Activated T-cell treated with anti-CD3 and anti-CD28 coated beads for 1 hour (primary cell): Measurements from ENCODE around the gene NME7.
A peak's percentile ranks its signal among the peaks of the same experiment; 100 is the strongest.
"Not testable (repeated sequence)": the region's sequence is repeated elsewhere in the genome, so short reads cannot be mapped to it uniquely, and the experiment has no call there.

Experiments used
- DNase-seq: peaks from one replicate; pipeline ENCODE4 v3.0.0-alpha.2; 2020; ENCODE audit warnings: low read depth

The NME7 gene

DNA sequence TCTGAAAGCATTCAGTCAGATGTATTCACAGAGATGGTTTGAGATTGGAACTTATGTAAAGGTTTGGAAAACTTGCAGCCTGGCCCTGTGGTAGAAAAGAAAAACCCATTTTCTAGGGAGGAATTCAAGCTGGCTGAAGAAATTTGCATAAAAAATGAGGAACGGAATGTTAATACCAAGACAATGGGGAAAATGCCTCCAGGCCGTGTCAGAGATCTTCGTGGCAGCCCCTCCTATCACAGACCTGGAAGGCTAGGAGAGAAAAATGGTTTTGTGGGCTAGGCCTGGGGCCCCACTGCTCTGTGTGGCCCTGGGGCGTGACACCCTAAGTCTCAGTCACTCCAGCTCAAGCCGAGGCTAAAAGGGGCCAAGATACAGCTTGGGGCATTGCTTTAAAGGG, 26.7 kb downstream of the NME7 start:
- no peak for DNase-seq

DNA sequence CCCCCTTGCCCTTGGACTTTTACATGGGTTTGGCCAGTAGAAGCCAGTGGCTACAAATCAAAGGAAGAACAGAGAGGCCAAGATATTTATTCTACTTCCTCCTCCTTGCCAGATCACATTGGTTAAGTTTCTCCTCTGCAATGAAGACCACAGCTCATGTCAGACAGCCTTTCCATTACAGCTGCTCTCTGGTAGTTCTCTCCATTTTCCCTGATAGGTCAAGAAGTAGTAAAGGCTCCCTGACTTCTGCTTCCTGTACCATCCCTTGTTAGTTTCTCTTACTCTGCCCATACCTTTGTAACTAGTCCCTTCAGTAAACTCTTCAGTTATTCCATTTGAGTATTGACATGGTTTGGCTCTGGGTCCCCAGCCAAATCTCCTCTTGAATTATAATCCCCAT, 27.8 kb downstream of the NME7 start:
- DNase-seq, result no peak

DNA sequence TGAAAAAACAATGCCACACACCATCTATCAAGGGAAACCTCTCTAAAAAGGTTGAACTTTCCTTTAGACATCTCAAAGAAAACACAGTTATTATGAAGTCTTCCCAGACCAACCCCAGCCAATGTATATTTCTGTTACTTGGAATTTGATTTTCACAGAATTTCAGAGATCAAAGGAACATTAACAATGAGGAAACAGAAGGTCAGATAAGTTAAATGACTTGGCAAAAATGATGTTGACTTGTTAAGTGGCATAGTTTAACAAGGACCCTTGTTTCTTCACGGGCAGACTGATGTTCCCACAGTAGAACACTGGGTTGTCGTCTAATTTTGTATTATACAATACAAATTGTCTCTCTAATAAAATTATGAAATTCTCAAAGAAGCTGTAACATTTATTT, 29.0 kb downstream of the NME7 start:
- no peak for DNase-seq

DNA sequence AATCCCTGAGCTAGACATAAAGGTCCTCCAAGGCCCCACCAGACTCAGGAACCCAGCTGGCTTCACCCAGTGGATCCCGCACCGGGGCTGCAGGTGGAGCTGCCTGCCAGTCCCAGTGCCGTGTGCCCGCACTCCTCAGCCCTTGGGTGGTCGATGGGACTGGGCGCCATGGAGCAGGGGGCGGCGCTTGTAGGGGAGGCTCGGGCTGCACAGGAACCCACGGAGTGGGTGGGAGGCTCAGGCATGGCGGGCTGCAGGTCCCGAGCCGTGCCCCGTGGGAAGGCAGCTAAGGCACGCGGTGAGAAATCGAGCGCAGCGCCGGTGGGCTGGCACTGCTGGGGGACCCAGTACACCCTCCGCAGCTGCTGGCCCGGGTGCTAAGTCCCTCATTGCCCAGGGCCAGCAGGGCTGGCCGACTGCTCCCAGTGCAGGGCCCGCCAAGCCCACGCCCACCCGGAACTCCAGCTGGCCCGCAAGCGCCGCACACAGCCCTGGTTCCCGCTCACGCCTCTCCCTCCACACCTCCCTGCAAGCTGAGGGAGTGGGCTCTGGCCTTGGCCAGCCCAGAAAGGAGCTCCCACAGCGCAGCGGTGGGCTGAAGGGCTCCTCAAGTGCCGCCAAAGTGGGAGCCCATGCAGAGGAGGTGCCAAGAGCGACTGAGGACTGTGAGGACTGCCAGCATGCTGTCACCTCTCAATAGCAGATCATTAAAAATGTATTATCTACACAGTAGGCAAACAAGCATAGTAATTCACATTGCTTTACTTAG, 30.5 kb downstream of the NME7 start:
- not testable (repeated sequence) for DNase-seq

DNA sequence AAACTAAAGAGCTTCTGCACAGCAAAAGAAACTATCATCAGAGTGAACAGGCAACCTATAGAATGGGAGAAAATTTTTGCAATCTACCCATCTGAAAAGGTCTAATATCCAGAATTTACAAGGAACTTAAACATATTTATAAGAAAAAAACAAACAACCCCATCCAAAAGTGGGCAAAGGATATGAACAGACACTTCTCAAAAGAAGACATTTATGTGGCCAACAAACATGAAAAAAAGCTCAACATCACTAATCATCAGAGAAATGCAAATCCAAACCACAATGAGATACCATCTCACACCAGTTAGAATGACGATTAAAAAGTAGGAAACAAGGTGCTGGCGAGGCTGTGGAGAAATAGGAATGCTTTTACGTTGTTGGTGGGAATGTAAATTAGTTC, 32.9 kb downstream of the NME7 start:
- not testable (repeated sequence) for DNase-seq

DNA sequence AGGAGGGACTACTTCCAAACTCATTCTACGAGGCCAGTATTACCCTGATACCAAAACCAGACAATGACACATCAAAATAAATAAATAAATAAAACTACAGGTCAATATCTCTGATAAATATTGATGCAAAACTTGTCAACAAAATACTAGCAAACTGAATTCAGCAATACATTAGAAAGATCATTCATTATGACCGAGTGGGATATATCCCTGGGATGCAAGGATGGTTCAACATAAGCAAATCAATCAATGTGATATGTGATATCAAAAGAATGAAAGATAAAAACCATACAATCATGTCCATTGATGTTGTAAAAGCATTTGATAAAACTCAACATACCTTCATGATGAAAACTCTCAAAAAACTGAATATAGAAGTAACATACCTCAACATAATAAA, 36.7 kb downstream of the NME7 start:
- no peak for DNase-seq

DNA sequence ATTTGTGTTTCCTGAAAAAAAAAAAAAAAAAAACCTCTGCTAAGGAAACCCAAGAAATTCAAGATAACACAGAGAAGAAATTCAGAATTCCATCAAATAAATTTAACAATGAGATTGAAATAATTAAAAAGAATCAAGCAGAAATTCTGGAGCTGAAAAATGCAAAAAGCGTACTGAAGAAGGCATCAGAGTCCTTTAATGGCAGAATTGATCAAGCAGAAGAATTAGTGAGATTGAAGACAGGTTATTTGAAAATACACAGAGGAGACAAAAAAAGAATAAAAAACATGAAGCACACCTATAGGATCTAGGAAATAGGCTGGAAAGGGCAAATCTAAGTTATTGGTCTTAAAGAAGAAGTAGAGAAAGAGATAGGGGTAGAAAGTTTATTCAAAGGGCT, 38.2 kb downstream of the NME7 start:
- no peak for DNase-seq

DNA sequence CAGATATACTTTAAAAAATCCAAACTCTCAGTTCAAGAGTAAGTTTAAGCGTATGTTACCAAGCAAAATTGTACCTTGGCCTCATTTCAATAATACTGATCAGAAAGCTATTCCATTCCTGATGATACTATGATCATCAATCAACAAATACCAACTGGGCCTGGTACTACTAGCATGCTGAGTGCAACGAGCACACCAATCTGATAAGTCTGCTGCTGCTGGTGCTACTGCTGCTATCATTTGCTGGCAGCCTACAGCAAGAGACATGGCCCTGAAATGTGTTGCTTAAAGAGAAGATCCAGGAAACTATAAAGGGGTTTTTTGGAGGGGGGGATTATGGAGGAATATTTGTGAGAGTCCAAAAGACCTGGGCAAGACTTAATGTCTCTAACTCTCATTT, 39.7 kb downstream of the NME7 start:
- no peak for DNase-seq

DNA sequence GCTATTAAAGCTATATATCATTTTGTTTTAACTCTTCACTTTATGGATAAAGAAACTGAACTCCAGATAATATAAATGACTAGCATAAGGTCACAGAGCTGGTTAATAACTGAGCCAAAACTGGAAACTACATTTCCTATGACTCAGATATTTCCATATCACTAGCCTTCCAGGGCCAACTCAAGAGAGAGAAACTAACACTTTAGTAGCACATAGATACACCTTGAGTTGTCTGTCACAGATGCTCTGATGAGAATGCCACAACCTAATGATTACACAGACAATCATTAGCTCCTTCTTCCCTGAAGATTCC, 40.7 kb downstream of the NME7 start:
- DNase-seq, result no peak

DNA sequence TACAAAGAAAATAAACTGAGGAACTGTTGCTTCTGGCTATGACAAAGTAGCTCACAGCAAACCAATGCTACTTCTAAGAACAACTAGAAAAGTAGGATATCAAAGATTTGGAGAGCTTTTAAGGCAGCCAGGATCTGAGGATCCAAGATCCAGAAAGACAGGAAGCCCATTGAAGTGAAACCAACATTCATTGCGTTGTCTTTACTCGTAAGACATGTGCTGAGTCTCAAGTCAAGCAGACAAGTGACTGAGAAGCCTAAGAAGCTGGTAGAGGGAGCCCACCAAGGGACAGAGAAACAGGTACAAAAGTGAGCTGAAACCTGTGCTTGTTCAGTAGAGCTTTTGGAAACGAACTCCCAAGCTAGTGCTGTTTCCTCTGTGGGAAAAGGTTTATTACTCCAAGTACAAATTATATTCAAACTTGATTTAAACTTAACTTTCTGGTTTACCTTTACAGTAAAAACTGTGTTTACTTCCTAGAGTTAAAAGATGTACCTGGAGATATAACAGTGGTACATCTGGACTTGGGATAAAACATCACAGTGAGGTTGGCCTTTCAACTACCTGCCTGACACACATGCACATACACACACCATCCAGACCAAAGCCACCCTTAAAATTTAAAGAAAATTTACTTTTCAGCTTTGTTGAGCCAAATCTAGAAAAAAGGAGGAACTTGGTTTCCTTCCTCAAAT, 41.2 kb downstream of the NME7 start:
- DNase-seq, result no peak

DNA sequence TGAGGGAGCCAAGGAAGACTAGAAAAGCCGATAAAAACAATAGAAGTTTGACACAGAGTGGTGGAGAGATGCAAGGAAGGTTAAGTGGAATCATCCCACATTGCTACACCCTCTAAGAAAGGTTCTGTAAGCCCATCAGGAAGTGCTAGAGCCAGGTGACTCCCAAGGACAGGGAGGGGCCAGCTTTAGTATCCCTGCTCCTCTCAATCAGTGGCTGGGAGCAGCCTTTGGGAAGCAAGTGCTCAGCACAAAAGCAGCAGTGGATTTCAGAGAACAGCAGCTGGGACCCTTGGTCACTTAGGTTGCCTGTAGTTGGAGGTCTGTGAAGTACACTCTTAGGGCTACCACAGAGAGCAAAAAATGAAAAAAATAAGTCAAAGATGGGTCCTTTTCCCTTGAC, 42.5 kb downstream of the NME7 start:
- DNase-seq, result no peak

DNA sequence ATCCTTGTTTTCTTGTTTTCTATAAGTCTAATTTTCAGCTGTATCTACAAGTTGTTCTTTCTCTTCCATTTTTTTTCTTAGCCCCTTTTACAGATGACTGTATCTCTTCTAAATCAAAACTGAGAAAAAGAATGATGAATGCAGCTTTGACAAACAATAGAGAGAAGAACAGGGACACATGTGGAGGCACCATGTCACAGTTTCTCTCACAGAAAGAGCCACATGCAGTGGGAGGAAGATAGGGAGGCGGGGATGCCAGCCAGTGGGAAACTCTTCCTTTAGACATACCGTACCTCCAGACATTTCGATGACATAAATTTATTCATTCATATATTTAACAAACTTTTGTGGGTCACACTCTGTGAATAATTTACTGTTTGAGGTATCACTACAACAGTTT, 45.5 kb downstream of the NME7 start:
- DNase-seq, result no peak

DNA sequence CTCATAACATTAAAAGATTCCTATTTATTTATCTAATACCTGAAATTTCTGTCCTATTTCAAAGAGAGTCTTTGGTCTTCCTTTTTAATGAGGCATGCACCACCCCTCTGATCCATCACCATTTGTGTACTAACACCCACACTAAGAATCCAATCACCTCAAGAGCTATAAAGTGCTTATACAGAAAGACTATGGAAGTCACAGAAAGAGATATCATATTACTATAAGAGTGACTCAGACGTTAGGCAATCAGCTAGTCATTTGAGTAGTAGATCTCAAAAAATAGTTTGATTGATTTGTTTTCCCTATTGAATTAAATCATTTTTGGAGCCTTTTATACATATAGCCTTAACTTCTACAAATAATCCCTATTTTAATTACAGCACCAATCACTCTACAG, 46.1 kb downstream of the NME7 start:
- DNase-seq, result no peak

DNA sequence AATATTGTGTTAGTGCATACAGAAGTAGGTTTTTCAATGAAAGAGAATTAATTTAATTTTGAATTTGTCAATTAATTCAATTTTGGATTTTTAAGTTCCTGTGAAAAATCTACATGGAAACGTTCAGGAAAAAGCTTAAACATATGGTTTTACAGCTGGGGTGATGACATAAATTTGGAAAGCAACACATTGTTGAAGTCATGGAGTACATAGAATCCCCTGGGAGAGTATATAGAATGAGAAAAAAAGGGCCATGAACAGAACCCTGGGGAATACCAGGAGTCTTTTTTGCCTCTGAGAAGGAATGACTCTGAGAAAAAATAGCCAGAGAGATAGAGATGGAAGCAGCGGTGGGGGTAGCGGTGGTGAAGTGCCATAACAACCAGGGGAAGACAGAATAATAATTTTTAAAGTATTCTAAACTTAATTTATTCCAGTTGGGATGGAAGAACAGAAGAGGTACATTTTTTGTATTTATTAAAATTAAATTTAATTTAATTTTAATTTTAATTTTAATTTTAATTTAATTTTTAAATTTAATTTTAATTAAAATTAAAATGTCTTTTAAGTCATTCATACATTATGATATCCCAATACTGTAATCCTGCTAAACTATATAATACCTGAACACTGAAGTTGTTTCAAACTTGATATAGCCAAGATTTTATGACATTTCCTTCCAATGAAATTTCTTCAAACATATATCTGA, 48.9 kb downstream of the NME7 start:
- no peak for DNase-seq

DNA sequence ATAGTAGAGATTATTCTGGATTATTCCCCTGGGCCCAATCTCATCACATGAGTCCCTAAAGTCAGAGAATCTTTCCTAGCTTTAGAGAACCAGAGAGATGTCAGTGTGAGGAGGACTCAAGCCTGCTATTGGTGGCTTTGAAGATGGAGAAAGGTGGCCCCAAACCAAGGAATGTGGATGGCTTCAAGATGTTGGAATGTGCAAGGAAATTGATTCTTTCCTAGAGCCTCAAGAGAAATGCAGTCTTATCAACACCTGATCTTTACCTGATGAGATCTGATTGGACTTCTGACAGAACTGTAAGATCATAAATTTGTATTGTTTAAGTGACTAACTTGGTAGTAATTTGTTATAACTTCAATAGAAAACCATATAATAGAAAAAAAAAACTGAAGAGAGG, 51.0 kb downstream of the NME7 start:
- DNase-seq, result no peak

DNA sequence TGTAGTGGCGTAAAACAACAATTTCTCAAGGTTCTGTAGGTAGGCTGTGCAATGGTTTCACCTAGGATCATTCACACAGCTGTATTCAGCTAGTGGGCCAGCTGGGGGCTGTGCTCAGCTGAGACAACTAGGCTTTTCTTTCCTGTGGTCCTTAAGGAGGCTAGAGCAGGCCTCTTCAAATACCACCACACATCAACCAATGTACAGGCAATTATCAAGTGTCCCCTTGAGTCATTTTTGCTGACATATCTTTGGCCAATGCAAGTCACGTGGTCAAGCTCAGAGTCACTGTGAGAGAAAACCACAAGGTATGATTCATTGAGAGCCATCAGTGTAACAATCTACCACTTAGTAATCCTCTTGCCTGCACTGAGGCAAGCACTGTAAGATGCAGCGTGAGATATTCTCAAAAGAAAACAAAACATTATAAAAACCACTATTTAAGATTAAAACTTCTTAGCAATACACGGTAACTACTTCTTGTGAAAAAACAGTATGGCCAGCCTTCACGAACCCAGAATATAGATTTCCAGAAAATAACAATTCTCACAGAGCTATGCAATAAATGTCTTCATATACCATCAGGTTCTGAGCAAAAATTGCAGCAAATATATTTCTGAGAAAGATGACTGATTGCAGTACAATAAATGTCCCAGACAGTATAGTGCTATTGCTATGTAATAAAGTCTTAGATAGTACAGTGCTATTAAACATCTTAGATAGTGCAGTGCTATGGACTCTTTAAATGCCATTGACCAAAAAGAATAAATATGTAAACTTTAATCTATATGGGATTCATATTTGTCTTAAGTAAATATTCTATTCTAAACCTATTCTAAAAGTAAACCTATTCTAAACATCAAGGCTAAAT, 55.3 kb downstream of the NME7 start:
- DNase-seq, result peak; percentile 12

DNA sequence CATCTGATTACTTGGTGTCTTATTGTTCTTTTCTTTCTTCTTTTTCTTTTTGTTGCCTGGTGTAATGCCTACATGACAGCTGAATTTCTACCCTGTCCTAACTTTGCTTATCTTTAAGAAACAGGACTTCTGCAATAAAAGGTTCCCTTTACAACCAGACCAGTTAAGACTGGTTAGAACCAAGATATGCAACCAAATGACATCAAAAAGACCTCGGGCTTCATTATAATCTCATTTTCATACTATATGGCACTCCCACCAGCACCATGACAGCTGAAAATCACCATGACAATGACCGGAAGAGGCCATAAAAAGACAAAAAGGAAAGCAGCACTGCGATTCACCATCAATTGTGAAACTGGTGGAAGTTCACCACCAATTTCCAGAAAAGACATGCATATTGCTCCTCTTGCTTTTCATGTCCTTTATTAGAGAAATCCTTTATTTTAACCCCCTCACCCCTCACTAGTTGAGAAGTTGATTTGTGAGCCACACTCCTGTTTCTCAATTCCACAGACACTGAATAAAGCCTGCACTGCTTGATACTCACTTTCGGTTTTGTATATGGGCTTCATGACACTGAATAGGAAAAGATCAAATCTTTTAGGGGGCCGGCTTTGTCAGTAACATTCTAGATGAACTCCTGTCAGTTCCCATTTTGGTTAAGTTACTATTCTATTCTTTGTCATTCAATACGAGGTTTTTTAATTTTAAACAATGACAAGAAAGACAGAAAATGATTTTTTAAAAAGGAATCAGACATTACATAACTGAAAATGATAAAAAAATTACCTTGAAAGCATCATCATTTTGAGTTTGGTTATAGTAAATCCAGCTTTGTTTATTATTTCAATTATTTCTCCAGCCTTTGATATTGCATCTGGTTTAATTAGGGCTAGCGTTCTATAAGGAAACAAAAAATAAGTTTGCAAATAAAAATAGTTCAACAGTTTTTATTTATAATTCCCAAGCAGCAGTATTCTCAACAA, 58.1 kb downstream of the NME7 start:
- DNase-seq, result no peak

DNA sequence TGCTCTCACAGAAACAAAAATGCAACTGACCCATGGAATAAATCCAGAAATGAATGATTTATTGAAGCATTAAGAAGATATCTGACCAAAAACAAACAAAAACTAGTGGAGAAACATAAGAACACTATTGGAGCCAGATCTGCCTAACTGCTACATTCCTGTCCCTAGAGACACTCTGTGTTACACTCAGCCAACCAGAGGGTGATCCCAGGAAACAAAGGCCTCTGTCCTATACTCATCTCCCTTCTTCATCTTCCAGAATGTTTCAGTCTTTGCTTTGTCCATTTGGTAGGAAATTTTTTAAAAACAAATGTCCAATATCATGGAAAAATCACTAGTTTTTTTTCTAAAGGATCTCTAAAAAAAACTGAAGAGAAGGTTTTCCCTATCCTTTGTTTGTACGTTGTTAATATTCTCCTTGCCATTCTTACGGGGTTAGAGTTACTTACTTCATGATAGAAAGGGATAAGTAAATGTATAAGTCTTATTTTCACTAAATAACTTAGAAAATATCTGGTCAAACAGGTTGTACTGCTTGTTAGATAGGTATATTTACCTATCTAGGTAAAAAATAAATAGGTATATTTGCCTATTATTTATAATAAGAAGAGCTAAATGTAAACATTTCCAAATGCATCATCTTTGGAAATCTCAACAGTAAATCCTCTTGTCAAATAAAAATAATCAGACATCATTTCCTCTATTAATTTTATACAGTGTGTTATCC, 59.1 kb downstream of the NME7 start:
- no peak for DNase-seq

DNA sequence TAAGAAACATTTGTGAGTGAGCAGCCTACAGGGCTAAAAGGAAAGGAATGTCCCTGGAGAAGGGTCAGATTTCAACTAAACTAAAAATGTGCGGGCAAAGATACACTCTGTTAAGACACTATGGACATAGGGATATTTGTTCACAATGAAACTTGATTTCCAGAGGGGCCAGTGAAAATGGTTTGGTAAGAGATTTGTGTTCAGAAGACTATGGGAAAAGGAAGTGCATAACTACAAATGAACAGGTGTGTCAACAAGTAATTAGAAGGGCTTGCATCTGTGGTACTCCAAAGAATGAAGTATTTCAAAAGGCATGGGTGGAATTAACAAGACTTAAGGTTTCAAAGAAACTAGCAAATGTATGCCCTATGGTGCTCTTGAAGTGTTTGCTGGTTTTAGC, 60.4 kb downstream of the NME7 start:
- DNase-seq, result no peak

DNA sequence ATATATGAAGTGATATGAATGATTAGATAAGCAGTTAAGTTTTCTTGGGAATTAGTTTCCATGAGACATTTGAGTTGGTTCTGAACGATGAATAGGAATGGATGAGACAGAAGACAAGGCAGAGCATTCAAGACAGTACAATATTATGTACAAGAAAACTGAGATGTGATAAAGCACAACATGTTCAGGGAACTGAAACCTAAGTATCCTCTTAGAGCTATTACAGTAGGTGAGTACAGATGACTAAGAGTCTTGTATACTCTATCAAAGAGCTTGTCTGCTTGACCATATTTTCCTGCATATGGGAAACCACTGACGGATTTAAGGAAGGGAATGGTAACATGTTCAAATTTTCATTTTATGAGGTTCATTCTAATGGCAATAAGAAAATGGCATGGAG, 61.6 kb downstream of the NME7 start:
- no peak for DNase-seq

DNA sequence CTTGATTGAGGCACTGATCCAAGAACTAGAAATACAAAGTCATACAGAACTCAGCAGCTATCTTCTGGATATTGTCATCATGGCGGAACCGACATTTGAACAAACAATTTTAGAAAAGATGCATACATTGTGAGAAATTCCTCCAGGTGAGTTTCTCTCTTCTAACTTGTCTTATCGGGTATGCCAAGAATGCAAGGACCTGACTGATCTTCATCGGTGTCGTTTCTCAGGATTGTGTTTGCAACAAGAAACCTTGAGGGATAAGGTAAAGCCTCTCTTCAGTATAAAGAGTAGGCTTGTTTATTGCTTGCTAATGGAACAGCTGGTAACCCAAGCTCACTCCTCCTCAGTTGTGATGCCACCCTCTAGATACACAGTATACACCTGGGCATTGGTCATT, 62.2 kb downstream of the NME7 start:
- no peak for DNase-seq
